Brain microvascular endothelial cell (primary cell): ENCODE results near the gene MISP.
"Not testable (repeated sequence)": the region's sequence is repeated elsewhere in the genome, so short reads cannot be mapped to it uniquely, and the experiment has no call there.

ENCODE experiments used
- DNase-seq: peaks from one replicate; pipeline ENCODE4 v3.0.0-alpha.2; 2020
- H3K27ac ChIP-seq: fragments of 250-450 bp; sonication (Bioruptor Pico); 2 replicates; pipeline ENCODE4 v1.5.1; 2020; ENCODE audit warnings: mild to moderate bottlenecking, moderate library complexity
- H3K27me3 ChIP-seq: fragments of 250-450 bp; sonication (Bioruptor Pico); replicated peaks from 2 replicates; pipeline ENCODE4 v1.5.1; 2020; ENCODE audit warnings: mild to moderate bottlenecking
- H3K36me3 ChIP-seq: fragments of 250-450 bp; sonication (Bioruptor Pico); replicated peaks from 2 replicates; pipeline ENCODE4 v1.5.1; 2020; ENCODE audit warnings: mild to moderate bottlenecking
- H3K4me3 ChIP-seq: 2 replicates; pipeline ENCODE4 v1.5.1; 2011; ENCODE audit warnings: low read depth, mild to moderate bottlenecking, control low read depth, low read length, moderate library complexity
- in situ Hi-C: cut with HindIII; loops from 2 replicates; pipeline ENCODE4 v1.10.0; 2017; ENCODE audit warnings: low sequenced_read_pairs, low pct_ligation_motif_present
- TF ChIP-seq, protein P1 (sequence below): IDR thresholded peaks from 2 replicates; pipeline ENCODE4 v1.5.1; 2011; ENCODE audit warnings: low read depth, mild to moderate bottlenecking, moderate library complexity, low read length, control low read depth, inconsistent platforms; ENCODE audit errors: missing control alignments

MISP gene

DNA sequence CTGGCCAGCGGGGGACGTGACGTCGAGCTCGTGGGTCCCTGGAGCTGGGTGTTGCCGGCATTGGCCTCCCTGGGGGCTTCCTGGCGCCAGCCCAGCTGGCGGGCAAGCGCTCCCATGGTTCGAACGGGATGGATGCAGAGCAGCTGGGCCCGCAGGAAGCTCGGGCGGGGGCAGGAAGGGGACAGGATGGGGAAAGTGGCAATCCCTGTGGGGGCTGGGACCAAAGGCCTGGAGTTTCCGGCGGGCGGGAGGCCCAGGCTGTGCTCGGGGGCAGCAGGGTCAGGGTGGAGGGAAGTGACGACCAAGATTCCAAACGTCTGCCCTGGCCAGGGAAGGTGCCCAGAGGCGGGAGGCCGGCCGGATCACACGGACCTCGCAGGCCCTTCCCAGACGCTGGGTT is 22.9 kb upstream of the MISP start:
- DNase-seq, result no peak
- H3K4me3 ChIP-seq, result no peak overlapping the region
- TF ChIP-seq, protein P1, sequence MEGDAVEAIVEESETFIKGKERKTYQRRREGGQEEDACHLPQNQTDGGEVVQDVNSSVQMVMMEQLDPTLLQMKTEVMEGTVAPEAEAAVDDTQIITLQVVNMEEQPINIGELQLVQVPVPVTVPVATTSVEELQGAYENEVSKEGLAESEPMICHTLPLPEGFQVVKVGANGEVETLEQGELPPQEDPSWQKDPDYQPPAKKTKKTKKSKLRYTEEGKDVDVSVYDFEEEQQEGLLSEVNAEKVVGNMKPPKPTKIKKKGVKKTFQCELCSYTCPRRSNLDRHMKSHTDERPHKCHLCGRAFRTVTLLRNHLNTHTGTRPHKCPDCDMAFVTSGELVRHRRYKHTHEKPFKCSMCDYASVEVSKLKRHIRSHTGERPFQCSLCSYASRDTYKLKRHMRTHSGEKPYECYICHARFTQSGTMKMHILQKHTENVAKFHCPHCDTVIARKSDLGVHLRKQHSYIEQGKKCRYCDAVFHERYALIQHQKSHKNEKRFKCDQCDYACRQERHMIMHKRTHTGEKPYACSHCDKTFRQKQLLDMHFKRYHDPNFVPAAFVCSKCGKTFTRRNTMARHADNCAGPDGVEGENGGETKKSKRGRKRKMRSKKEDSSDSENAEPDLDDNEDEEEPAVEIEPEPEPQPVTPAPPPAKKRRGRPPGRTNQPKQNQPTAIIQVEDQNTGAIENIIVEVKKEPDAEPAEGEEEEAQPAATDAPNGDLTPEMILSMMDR, result no peak
- no peaks in the 10 kb centered on the region for H3K36me3 ChIP-seq
- no peak overlapping the region for H3K27ac ChIP-seq
- in situ Hi-C loops, result no loop called here
- no peaks in the 10 kb centered on the region for H3K27me3 ChIP-seq

DNA sequence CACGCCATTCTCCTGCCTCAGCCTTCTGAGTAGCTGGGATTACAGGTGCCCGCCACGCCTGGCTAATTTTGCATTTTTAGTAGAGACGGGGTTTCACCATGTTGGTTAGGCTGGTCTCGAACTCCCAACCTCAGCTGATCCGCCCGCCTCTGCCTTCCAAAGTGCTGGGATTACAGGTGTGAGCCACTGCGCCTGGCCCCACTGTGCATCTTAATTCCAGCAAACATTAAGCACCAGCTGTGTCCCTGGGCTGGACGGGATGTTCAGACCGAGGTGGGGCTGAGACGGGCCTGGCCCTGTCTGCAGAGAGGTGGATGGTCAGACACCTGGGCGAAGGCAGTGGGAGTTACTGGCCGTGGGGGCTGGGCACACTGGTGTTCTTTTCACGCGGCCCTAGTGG is 21.3 kb upstream of the MISP start:
- H3K36me3 ChIP-seq, H3K27me3 ChIP-seq, H3K27ac ChIP-seq, in situ Hi-C loops, H3K4me3 ChIP-seq, DNase-seq: not testable (repeated sequence)

DNA sequence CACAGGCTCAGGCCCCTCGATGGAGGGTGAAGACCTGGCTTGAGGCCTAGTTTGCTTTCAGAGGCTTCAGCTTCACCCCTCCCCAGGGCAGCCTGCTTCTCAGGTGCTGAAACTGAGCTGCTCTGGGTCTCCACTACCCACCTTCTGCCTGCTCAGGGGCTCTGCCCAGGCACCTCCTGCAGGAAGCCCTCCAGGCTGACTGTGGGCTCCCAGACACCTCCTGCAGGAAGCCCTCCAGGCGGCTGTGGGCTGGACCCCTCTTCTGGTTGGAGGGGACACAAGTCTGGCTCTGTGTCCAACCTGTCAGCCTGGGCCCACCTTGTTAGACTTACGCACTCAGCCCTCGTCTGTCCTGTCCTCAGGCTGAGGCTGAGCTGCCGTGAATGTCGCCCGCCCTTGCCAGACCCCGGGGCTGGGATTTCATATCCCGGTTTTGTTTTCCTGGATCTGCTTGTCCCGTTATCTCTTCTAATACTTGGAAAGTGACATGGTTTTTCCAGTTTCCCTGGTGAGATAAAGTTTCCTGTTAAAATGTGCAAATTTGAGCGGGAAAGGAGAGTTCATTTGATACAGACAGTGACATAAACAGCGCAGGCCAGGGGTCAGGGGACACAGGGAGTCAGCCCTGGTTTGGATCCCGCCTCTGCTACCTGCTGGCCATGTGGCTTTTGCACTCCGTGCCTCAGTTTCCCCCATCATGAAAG is 20.8 kb upstream of the MISP start:
- TF ChIP-seq, protein P1, result no peak
- H3K36me3 ChIP-seq, result no peaks in the 10 kb centered on the region

DNA sequence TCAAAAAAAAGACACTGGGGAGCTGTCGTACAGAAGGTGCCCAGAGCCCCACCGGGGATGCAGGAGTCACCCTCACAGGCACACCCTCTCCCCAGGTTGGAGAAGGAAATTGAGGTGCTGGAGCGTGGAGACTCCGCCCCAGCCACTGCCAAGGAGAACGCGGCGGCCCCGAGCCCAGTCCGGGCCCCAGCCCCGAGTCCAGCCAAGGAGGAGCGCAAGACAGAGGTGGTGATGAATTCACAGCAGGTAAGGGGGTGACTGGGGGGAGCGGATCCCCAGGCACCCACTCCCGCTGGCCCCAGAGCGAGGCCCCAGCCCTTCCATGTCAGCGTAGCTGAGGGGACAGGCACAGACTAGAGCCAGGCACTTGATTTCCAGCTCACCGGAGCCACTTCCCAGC is 19.9 kb upstream of the MISP start:
- TF ChIP-seq, protein P1, result no peak
- Histone ChIP-seq H3K27ac (no peak overlapping the region), H3K27me3 (no peaks in the 10 kb centered on the region), H3K4me3 (no peak overlapping the region), H3K36me3 (no peaks in the 10 kb centered on the region)
- DNase-seq, result no peak
- in situ Hi-C loops, result no loop called here

More for the DNA sequence above, 20.8 kb upstream of the MISP start:
- in situ Hi-C loops, result no loop called here
- DNase-seq, result no peak
- H3K4me3 ChIP-seq, result no peak overlapping the region
- H3K27me3 ChIP-seq, result no peaks in the 10 kb centered on the region
- H3K27ac ChIP-seq, result no peak overlapping the region

DNA sequence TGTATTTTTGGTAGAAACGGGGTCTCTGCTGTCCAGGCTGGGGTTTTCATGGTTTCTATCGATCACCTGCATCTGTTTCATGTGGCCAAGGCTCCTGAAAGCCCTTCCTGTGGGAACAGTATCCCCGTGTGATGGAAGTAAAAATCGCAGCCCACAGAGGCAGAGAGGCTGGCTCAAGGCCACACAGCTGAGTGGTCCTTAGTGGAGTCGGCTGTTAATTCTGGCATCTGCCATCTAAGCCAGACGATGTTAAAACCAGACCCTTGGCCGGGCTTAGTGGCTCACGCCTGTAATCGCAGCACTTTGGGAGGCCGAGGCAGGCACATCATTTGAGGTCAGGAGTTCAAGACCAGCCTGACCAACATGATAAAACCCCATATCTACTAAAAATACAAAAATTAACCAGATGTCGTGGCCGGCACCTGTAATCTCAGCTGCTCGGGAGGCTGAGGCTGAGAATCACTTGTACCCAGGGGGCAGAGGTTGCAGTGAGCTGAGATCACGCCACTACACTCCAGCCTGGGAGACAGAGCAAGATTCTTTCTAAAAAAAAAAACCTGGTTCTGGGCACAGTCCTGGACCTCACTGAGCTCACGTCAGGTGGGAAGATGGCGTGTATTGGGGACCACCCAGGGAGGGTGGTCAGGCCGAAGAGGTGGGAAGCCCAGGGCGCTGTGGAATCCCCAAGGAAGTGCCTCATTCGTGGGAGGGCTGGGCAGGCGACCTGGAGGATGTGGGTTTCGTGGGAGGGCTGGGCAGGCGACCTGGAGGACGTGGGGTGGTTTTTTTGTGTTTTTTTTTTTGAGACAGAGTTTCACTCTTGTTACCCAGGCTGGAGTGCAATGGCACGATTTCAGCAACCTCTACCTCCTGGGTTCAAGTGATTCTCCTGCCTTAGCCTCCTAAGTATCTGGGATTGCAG is 18.5 kb upstream of the MISP start:
- H3K27ac ChIP-seq, result no peak overlapping the region
- TF ChIP-seq, protein P1, result peak; percentile 3
- in situ Hi-C loops, result no loop called here

DNA sequence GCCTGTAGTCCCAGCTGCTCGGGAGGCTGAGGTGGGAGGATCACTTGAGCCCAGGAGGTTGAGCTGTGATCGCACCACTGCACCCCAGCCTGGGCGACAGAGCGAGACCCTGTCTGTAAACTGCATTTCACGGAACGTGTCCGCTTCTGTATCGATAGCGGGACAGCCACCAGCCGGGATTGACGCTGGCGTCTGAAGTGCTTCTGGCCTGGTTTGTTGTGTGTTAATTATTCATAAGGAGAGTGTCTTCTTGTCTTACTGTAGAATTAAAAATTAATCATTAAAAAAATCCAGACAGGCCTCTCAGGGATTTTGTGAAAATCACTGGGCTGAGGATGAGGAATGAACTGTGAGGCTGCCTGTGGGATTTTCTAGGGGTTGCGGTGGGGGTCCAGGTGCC is 16.2 kb upstream of the MISP start:
- Histone ChIP-seq H3K27ac (no peak overlapping the region), H3K36me3 (no peaks in the 10 kb centered on the region), H3K4me3 (no peak overlapping the region), H3K27me3 (no peaks in the 10 kb centered on the region)
- TF ChIP-seq, protein P1, result no peak
- DNase-seq, result no peak
- in situ Hi-C loops, result no loop called here

More for the DNA sequence above, 18.5 kb upstream of the MISP start:
- Histone ChIP-seq H3K4me3 (no peak overlapping the region), H3K36me3 (no peaks in the 10 kb centered on the region), H3K27me3 (no peaks in the 10 kb centered on the region)
- DNase-seq, result no peak
